ENCODE measurements around the gene MYD88.
"Not testable (repeated sequence)": the region's sequence is repeated elsewhere in the genome, so short reads cannot be mapped to it uniquely, and the experiment has no call there.

Gene MYD88

DNA sequence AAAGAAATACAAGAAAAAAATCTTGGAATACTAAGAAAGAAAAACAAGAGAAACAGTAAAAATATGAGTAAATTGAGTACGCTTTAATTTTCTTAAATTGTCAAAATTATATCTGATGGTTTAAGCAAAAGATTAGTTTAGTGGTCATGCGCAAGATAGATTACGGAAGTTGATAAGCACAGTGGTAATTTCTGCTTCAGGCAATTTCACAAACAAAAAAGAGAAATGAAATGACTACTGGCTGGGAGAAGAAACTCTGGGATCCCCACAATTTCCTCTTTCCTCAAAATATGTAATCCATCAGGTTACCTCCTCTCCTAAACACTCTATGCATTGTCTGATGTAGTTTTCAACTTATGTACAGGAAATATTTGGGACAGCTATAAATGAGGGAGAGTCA, 9.0 kb downstream of the MYD88 start:
- DNase-seq = no peak

GRCh38 chr3:38148311-38148882, 9.9 kb downstream of the MYD88 start:
- DNase-seq = no peak

- DNase-seq = no peak
These were observed 11.2 kb downstream of the MYD88 start for GRCh38 chr3:38149708-38150107.

DNA sequence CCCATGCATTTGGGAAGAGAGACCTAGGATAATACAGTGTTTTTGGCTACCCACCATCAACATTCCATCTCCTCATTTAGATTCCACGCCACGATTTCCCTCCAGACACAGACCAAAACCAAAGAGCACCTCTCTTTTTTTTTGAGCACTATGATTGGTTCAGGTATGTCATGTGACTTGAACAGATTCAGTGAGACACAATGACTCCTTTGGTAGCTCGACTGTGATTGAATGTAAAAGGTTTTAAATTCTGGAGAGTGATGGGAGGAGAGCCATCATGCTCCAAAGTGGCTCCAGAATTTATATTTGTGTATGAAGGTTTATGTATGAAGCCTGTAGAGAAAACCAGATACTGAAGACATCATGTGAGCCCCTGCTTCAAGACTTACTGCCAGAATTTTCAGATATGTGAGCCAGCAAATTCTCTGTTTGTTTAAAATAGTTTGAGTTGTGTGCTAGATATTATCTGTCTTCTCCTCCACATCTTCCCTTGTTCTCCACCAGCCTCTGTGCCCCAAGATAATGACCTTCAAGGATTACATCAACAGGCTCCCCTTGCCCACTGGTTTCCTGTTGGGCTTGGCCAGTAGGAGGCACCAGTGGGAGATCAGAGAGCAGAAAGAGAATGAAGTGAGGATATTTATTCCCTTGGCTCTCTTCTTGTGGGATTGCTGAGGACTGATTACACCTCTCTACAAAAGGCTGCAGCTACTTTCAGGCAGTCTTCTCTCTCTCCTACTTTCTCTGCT, 12.5 kb downstream of the MYD88 start:
- no peak for DNase-seq

GRCh38 chr3:38151667-38152265, 13.3 kb downstream of the MYD88 start:
- no peak for DNase-seq

DNA sequence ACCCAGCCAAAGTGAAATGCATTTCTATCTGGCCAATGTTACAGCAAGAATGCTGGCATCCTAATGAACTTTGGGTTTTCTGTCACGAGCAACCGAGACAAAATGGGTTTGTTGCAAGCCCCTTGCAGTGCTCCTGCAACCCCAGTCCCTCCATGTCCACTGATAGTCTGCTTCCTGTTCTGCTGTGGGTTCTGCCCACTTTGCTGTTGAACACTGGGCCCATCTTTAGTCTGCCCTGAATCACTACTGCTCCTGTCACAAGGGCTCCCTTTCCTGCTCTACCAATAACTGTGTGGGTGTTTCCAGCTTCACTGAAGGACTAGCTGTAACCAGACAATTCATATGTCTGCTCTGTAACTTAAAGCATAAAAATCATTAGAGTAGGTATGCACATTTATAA, 14.1 kb downstream of the MYD88 start:
- no peak for DNase-seq

GRCh38 chr3:38153221-38153620, 14.8 kb downstream of the MYD88 start:
- DNase-seq = no peak

GRCh38 chr3:38154033-38154494, 15.6 kb downstream of the MYD88 start:
- DNase-seq = no peak

DNA sequence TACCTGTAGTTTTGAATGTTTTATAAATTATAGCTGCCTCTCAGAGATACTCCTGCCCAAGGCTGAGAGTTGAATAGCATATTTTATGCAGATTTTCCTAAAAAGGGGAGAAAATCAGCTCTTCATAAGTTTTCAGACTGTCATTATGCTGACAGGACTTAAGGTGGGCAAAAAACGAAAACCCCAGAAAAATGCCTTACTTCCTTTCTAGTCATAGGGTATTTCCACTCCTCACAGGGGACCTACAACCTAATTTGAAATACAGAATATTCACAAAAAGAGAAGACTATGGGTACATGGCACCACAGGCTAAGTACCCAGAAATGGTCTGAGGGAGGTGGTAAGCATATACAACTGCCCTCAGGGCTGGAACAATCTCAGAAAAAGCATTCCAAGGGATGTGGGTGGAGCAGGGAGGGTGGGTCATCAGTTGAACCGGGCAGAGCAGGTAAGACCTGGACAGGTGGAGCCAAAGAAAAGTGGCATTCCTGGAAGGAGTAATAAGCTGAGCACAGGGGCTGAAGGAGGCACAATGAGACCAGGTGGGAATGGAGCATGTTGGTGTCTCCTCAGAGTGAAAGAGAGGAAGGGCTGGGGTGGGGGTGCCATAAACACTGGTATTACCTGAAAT, 16.3 kb downstream of the MYD88 start:
- DNase-seq = no peak

DNA sequence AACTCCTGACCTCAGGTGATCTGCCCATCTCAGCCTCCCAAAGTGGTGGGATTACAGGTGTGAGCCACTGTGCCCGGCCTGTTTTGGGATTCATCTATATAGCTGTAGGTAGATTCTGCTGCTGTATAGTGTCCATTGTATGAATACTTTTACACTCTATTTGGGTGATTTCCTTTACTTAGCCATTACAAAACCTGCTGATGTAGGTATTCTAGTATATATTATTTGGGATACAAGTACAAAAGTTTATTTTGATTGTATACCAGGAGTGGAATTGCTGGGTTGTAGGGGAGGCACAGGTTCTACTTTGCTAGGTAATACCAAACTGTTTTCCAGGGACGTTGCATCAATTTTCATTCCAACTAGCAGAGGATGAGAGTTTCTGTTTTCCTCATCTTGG, 17.4 kb downstream of the MYD88 start:
- DNase-seq = no peak

GRCh38 chr3:38157117-38157516, 18.7 kb downstream of the MYD88 start:
- DNase-seq = no peak

GRCh38 chr3:38157595-38157994, 19.1 kb downstream of the MYD88 start:
- no peak for DNase-seq

GRCh38 chr3:38158472-38158871, 20.0 kb downstream of the MYD88 start:
- no peak for DNase-seq

- DNase-seq = not testable (repeated sequence)
These were observed 22.2 kb downstream of the MYD88 start for GRCh38 chr3:38160704-38161103.

DNA sequence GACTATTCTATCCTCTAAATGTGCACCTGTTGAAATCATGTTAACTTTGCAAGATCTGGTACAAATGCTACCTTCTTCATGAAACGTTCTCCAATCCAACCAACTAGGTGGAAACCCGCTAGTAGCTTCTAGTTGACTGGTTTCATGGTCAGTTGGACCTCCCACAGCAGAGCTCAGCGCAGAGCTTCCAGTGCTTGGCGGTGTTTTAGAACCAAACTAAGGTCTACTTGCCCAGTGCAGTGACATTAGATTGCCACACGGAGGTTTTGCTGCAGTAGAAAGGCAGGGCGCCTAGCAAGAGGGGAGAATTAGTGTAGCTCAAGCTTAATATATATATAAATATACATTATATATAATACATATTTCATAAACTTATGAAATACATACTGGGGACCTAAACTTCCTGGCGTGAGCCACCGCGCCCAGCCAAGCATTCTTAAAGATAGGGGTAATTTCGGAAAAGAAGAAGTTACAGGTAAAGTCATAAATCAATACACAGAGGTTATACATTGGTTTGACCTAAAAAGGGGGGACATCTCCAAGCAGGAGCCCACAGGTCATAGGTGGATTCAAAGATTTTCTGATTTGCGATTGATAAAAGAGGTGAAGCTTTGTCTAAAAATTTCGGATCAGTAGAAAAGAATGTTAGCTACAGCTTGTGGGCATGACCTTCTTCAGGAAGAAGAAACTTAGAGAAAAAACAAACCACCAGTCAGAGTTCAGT, 24.8 kb downstream of the MYD88 start:
- peak; percentile 31 for DNase-seq

- DNase-seq = no peak
These were observed 25.6 kb downstream of the MYD88 start for GRCh38 chr3:38163841-38164642.

DNA sequence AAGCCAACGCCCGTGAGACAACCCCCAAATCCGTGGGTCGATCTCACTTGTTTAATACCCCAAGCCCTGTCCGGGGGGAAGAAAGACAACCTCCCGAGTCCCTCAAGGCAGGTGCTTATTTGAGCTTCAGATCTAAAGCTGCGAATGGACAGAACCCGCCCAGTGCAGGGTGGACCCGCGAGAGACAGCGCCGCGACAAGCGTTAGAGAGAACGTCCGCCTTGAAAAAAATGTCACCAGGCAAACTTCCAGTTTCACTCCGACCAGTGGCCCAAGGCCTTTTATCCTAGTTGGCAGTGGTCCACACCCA, 26.1 kb downstream of the MYD88 start:
- DNase-seq = no peak

DNA sequence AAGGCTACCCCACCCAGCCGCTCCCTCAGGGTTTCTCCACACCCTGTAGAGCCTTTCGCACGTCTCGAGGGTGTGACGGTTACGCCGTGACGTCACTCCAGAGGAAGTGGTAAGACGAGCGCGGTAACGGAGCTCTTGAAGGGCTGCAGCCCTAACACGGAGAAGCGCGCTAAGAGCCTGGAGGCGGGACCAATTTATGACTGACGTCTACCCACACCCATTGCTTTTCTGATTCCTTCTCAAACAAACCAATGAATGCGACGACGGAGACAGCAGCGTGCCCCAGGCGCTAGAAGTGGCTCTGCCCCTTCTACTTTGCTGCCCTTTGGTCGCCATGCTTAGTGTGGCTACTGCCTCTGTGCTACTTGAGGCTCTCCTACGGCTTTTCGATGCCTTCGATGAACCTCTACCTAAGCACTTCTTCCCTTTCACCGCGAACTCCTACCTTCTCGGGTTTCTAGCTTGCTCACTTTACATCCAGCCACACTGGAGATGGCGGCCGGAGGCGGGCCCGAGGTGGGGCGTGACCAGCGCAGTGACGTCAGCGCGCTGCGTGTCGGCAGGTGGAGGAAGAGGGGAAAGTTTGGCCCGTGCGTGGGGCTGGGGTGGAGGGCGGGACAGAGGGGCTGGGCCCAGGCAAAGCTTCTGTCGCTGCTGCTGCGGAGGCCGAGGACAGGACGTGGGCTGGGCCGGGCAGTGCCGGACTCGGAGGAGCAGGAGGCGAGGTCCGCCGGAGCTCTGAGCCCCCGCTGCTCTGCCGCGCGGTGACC, 26.7 kb downstream of the MYD88 start, which contains the start of gene OXSR1:
TSS of gene OXSR1 (plus strand) at position 586 of the 770 bp plus-strand sequence. CDS start 340 bp downstream, outside the sequence.
- DNase-seq = peak; percentile 99

- no peak for DNase-seq
These were observed 27.4 kb downstream of the MYD88 start for GRCh38 chr3:38165722-38166387.

DNA sequence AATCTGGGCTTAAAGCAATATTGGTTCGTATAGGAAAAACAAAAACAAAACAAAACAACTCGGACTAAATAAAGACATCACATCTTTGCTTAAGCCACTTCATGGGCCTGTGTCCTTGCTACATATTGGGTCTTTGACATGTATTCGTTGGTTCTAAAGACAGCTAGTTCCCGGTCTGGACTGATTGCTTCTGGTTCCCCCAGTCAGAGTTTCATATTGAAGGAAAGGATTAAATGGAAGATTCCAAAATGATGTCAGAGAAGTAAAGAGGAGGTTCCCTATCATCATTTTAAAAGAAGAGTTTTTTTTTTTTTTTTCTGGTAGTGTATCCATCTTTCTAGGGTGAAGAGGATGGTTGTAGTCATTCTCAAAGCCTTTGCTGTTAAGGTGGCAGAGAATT, 29.1 kb downstream of the MYD88 start:
- DNase-seq = no peak
